Measurements from ENCODE around the gene ZNF783.

GRCh38 chr7:149238051-149238450 is 23.9 kb upstream of the ZNF783 start:
- TF ChIP-seq, protein P1, sequence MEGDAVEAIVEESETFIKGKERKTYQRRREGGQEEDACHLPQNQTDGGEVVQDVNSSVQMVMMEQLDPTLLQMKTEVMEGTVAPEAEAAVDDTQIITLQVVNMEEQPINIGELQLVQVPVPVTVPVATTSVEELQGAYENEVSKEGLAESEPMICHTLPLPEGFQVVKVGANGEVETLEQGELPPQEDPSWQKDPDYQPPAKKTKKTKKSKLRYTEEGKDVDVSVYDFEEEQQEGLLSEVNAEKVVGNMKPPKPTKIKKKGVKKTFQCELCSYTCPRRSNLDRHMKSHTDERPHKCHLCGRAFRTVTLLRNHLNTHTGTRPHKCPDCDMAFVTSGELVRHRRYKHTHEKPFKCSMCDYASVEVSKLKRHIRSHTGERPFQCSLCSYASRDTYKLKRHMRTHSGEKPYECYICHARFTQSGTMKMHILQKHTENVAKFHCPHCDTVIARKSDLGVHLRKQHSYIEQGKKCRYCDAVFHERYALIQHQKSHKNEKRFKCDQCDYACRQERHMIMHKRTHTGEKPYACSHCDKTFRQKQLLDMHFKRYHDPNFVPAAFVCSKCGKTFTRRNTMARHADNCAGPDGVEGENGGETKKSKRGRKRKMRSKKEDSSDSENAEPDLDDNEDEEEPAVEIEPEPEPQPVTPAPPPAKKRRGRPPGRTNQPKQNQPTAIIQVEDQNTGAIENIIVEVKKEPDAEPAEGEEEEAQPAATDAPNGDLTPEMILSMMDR (IDR thresholded peaks at IDR 0.05): no peak
- TF ChIP-seq POLR2A (IDR thresholded peaks at IDR 0.05): no peak

Data from prostate gland (tissue), 2 donors.